ENCODE measurements around the gene LRRC37B.
"Not testable (repeated sequence)": the region's sequence is repeated elsewhere in the genome, so short reads cannot be mapped to it uniquely, and the experiment has no call there.

LRRC37B gene

GRCh38 chr17:32066123-32066680 is 59.0 kb downstream of the LRRC37B start:
- not testable (repeated sequence) for H3K9me3 ChIP-seq (ENCODE audit: low read depth, low read length); H3K36me3 ChIP-seq (ENCODE audit: insufficient read depth, low read length); H3K9ac ChIP-seq (ENCODE audit: insufficient read length); H3K4me3 ChIP-seq; DNase-seq (ENCODE audit: low read depth, low spot score); H3K27ac ChIP-seq

- H3K9me3 ChIP-seq (ENCODE audit: low read depth, low read length); H3K27ac ChIP-seq; H3K4me3 ChIP-seq; H3K36me3 ChIP-seq (ENCODE audit: insufficient read depth, low read length); DNase-seq (ENCODE audit: low read depth, low spot score); H3K9ac ChIP-seq (ENCODE audit: insufficient read length): not testable (repeated sequence)
Observed at GRCh38 chr17:32066863-32067642, 59.9 kb downstream of the LRRC37B start.

- not testable (repeated sequence) for H3K4me3 ChIP-seq; H3K36me3 ChIP-seq (ENCODE audit: insufficient read depth, low read length); H3K9ac ChIP-seq (ENCODE audit: insufficient read length); H3K27ac ChIP-seq; DNase-seq (ENCODE audit: low read depth, low spot score); H3K9me3 ChIP-seq (ENCODE audit: low read depth, low read length)
Observed at GRCh38 chr17:32069067-32069466, 61.9 kb downstream of the LRRC37B start.

- H3K36me3 ChIP-seq (ENCODE audit: insufficient read depth, low read length); H3K9ac ChIP-seq (ENCODE audit: insufficient read length); DNase-seq (ENCODE audit: low read depth, low spot score); H3K27ac ChIP-seq; H3K9me3 ChIP-seq (ENCODE audit: low read depth, low read length); H3K4me3 ChIP-seq: not testable (repeated sequence)
Observed at GRCh38 chr17:32071961-32072360, 64.8 kb downstream of the LRRC37B start.

GRCh38 chr17:32073131-32073530 is 65.9 kb downstream of the LRRC37B start:
- not testable (repeated sequence) for H3K9ac ChIP-seq (ENCODE audit: insufficient read length); H3K36me3 ChIP-seq (ENCODE audit: insufficient read depth, low read length); DNase-seq (ENCODE audit: low read depth, low spot score); H3K9me3 ChIP-seq (ENCODE audit: low read depth, low read length); H3K4me3 ChIP-seq; H3K27ac ChIP-seq

GRCh38 chr17:32079753-32080152 is 72.6 kb downstream of the LRRC37B start:
- not testable (repeated sequence) for H3K36me3 ChIP-seq (ENCODE audit: insufficient read depth, low read length); H3K27ac ChIP-seq; DNase-seq (ENCODE audit: low read depth, low spot score); H3K9me3 ChIP-seq (ENCODE audit: low read depth, low read length); H3K4me3 ChIP-seq; H3K9ac ChIP-seq (ENCODE audit: insufficient read length)

GRCh38 chr17:32083550-32083979 is 76.4 kb downstream of the LRRC37B start:
- H3K4me3 ChIP-seq; DNase-seq (ENCODE audit: low read depth, low spot score); H3K36me3 ChIP-seq (ENCODE audit: insufficient read depth, low read length); H3K9ac ChIP-seq (ENCODE audit: insufficient read length); H3K9me3 ChIP-seq (ENCODE audit: low read depth, low read length); H3K27ac ChIP-seq: not testable (repeated sequence)

GRCh38 chr17:32084003-32084941 is 77.1 kb downstream of the LRRC37B start:
- H3K4me3 ChIP-seq; H3K9me3 ChIP-seq (ENCODE audit: low read depth, low read length); DNase-seq (ENCODE audit: low read depth, low spot score); H3K27ac ChIP-seq; H3K9ac ChIP-seq (ENCODE audit: insufficient read length); H3K36me3 ChIP-seq (ENCODE audit: insufficient read depth, low read length): not testable (repeated sequence)

GRCh38 chr17:32084942-32085829 is 78.0 kb downstream of the LRRC37B start:
- H3K27ac ChIP-seq; DNase-seq (ENCODE audit: low read depth, low spot score); H3K9me3 ChIP-seq (ENCODE audit: low read depth, low read length); H3K36me3 ChIP-seq (ENCODE audit: insufficient read depth, low read length); H3K9ac ChIP-seq (ENCODE audit: insufficient read length); H3K4me3 ChIP-seq: not testable (repeated sequence)

GRCh38 chr17:32086833-32087232 is 79.7 kb downstream of the LRRC37B start:
- not testable (repeated sequence) for H3K27ac ChIP-seq; H3K9me3 ChIP-seq (ENCODE audit: low read depth, low read length); H3K9ac ChIP-seq (ENCODE audit: insufficient read length); DNase-seq (ENCODE audit: low read depth, low spot score); H3K36me3 ChIP-seq (ENCODE audit: insufficient read depth, low read length); H3K4me3 ChIP-seq

GRCh38 chr17:32092062-32092461 is 84.9 kb downstream of the LRRC37B start:
- DNase-seq (ENCODE audit: low read depth, low spot score); H3K9me3 ChIP-seq (ENCODE audit: low read depth, low read length); H3K4me3 ChIP-seq; H3K27ac ChIP-seq; H3K9ac ChIP-seq (ENCODE audit: insufficient read length); H3K36me3 ChIP-seq (ENCODE audit: insufficient read depth, low read length): not testable (repeated sequence)

Data from SK-N-MC (cell line).